GM12891 (cell line): ENCODE results near the gene PHTF1.

Experiments used
- POLR2A ChIP-seq: IDR thresholded peaks from 2 replicates; pipeline ENCODE4 v1.6.1; 2011; ENCODE audit warnings: low read depth, low read length, control low read depth
- SPI1 ChIP-seq: IDR thresholded peaks from 2 replicates; pipeline ENCODE4 v1.6.1; 2011; ENCODE audit warnings: low read depth, low read length, control low read depth

- TF ChIP-seq SPI1 (no peak), POLR2A (no peak)
These were observed 23.1 kb upstream of the PHTF1 start for GRCh38 chr1:113782406-113782805.
